HCT116 (cell line): ENCODE data around the gene AKR1B1. TPM values are rescaled to one million over a fixed set of nuclear protein-coding genes. Genes with fewer than 3 reads are reported as not detected.

Experiments used
- ATAC-seq: fragments of 200-7000 bp; cut with Tn5 transposase; 2 replicates; pipeline ENCODE4 v1.9.1; 2020; ENCODE audit warnings: mild to moderate bottlenecking, moderate library complexity
- BruUV-seq: library from RNA; stranded (reverse); fragments of 400-500 nt; replicated peaks from 2 replicates; lab custom pipeline; 2021; lab: Mats Ljungman, UMichigan
- CTCF ChIA-PET: fragments of 300-600 bp; sonication (Branson Sonifier 250); formaldehyde crosslinking; loops from one replicate; lab custom pipeline; 2021; ENCODE audit warnings: antibody characterized with exemption; lab: Charles Lee
- POLR2A ChIA-PET: fragments of 300-600, 350-600 bp; sonication (Branson Sonifier 250); formaldehyde crosslinking; loops from one replicate; lab custom pipeline; 2021; ENCODE audit warnings: antibody characterized with exemption; lab: Charles Lee
- RAD21 ChIA-PET, 2 experiments: fragments of 300-600 bp; sonication (Branson Sonifier 250); formaldehyde crosslinking; loops; one replicate each; lab custom pipeline; 2023; ENCODE audit warnings: low total read pairs in 2 of 2; ENCODE audit not compliant: uncharacterized antibody in 2 of 2, unreplicated experiment in 2 of 2, low non-redundant PET in 1 of 2; lab: Charles Lee
- DNase-seq: peaks from one replicate; pipeline ENCODE4 v3.0.0-alpha.2; 2010; ENCODE audit warnings: low read depth, low spot score
- H2AFZ ChIP-seq: fragments of 200-600 bp; shearing (Covaris generic), sonication (generic); 2 replicates; pipeline ENCODE4 v1.6.1; 2017; ENCODE audit warnings: low read depth, mixed run types, mixed read lengths, antibody characterized with exemption, low read length; ENCODE audit not compliant: poor library complexity, severe bottlenecking
- H3K27ac ChIP-seq: 2 replicates; pipeline ENCODE4 v1.5.1; 2012; ENCODE audit warnings: low read depth, low read length
- H3K27me3 ChIP-seq: fragments of 200-600 bp; sonication (generic); 2 replicates; pipeline ENCODE4 v1.6.1; 2016; ENCODE audit warnings: mixed run types, low read length, mixed read lengths; ENCODE audit not compliant: insufficient read depth
- H3K36me3 ChIP-seq, 2 experiments: fragments of 200-500 bp in 1 of 2; fragments of 200-600 bp in 1 of 2; sonication (Bioruptor generic) in 1 of 2; sonication (generic) in 1 of 2; 2 replicates each; pipeline versions ENCODE4 v1.5.1 to v1.6.1; 2014 to 2016; ENCODE audit warnings: low read length in 2 of 2, inconsistent platforms in 1 of 2, mixed read lengths in 1 of 2, mixed run types in 1 of 2; ENCODE audit not compliant: insufficient read depth in 2 of 2, control insufficient read depth in 1 of 2
- H3K4me1 ChIP-seq, 2 experiments: fragments of 200-600 bp in 1 of 2; sonication (generic) in 1 of 2; 2 replicates each; pipeline versions ENCODE4 v1.5.1 to v1.6.1; 2012 to 2017; ENCODE audit warnings: low read length in 2 of 2, inconsistent platforms in 1 of 2, mild to moderate bottlenecking in 1 of 2, mixed read lengths in 1 of 2, mixed run types in 1 of 2, moderate library complexity in 1 of 2; ENCODE audit not compliant: insufficient read depth in 2 of 2, control insufficient read depth in 1 of 2
- H3K4me2 ChIP-seq: fragments of 200-600 bp; sonication (generic); 2 replicates; pipeline ENCODE4 v1.6.1; 2017; ENCODE audit warnings: mixed run types, low read length, mixed read lengths
- H3K4me3 ChIP-seq, 2 experiments: fragments of 200-600 bp in 1 of 2; sonication (generic) in 1 of 2; replicated peaks in 1 of 2; 2 replicates each; pipeline ENCODE4 v1.5.1; 2011 to 2016; ENCODE audit warnings: low read length in 2 of 2, control low read depth in 1 of 2, low read depth in 1 of 2, mild to moderate bottlenecking in 1 of 2, mixed read lengths in 1 of 2, mixed run types in 1 of 2
- H3K79me2 ChIP-seq: fragments of 200-600 bp; sonication (generic); 2 replicates; pipeline ENCODE4 v1.6.1; 2017; ENCODE audit warnings: mild to moderate bottlenecking, mixed run types, low read length, moderate library complexity, mixed read lengths; ENCODE audit not compliant: insufficient read depth
- H3K9ac ChIP-seq: fragments of 200-600 bp; sonication (generic); 2 replicates; pipeline ENCODE4 v1.6.1; 2016; ENCODE audit warnings: low read length, mixed read lengths
- H3K9me2 ChIP-seq: fragments of 200-600 bp; sonication (generic), shearing (Covaris generic); 2 replicates; pipeline ENCODE4 v1.6.1; 2017; ENCODE audit warnings: mixed run types, mild to moderate bottlenecking, moderate library complexity; ENCODE audit not compliant: insufficient read depth
- H3K9me3 ChIP-seq, 2 experiments: fragments of 200-500 bp in 1 of 2; fragments of 200-600 bp in 1 of 2; sonication (Bioruptor generic) in 1 of 2; sonication (generic) in 1 of 2; 2 replicates each; pipeline ENCODE4 v1.6.1; 2014 to 2017; ENCODE audit warnings: low read length in 2 of 2, mixed read lengths in 2 of 2, inconsistent platforms in 1 of 2, low read depth in 1 of 2, mild to moderate bottlenecking in 1 of 2, mixed run types in 1 of 2, moderate library complexity in 1 of 2; ENCODE audit not compliant: control insufficient read depth in 1 of 2, insufficient read depth in 1 of 2
- H4K20me1 ChIP-seq: fragments of 200-600 bp; sonication (generic), shearing (Covaris generic); 2 replicates; pipeline ENCODE4 v1.6.1; 2017; ENCODE audit warnings: mixed run types, mild to moderate bottlenecking, moderate library complexity; ENCODE audit not compliant: insufficient read depth
- EGR1 ChIP-seq: IDR thresholded peaks from 2 replicates; pipeline ENCODE4 v1.6.1; 2012; ENCODE audit warnings: low read depth
- ELF1 ChIP-seq: IDR thresholded peaks from 2 replicates; pipeline ENCODE4 v1.6.1; 2012; ENCODE audit warnings: low read depth, borderline replicate concordance
- FOSL1 ChIP-seq: IDR thresholded peaks from 2 replicates; pipeline ENCODE4 v1.6.1; 2012; ENCODE audit warnings: low read depth
- RAD21 ChIP-seq: IDR thresholded peaks from 2 replicates; pipeline ENCODE4 v1.6.1; 2012; ENCODE audit warnings: low read depth, mild to moderate bottlenecking
- SP1 ChIP-seq: IDR thresholded peaks from 2 replicates; pipeline ENCODE4 v1.6.1; 2012; ENCODE audit warnings: low read depth
- SRF ChIP-seq: IDR thresholded peaks from 2 replicates; pipeline ENCODE4 v1.6.1; 2012; ENCODE audit warnings: low read depth
- TCF7L2 ChIP-seq: IDR thresholded peaks from 2 replicates; pipeline ENCODE4 v1.7.0; 2011; ENCODE audit warnings: borderline replicate concordance, inconsistent platforms; ENCODE audit not compliant: insufficient read depth, insufficient read length; ENCODE audit errors: extremely low read depth
- YY1 ChIP-seq: IDR thresholded peaks from 2 replicates; pipeline ENCODE4 v1.6.1; 2011; ENCODE audit warnings: low read length, low read depth, moderate library complexity, mild to moderate bottlenecking; ENCODE audit not compliant: insufficient replicate concordance; ENCODE audit errors: extremely low read depth
- ZNF274 ChIP-seq: fragments of 200-500 bp; sonication (Bioruptor generic); IDR thresholded peaks from 2 replicates; pipeline ENCODE4 v1.6.1; 2014; ENCODE audit warnings: mild to moderate bottlenecking, low read depth, low read length, inconsistent platforms
- intact Hi-C: fragments of 100-400 bp; cut with micrococcal nuclease; formaldehyde crosslinking; loops from 2 replicates; pipeline ENCODE4 v1.10.0; 2022
- total RNA-seq: library from RNA; stranded (reverse); gene quantifications from one replicate; pipeline ENCODE4 v1.2.1, GENCODE V29; 2021; ENCODE audit not compliant: unreplicated experiment
- TF ChIP-seq, protein P1 (sequence below): IDR thresholded peaks from 2 replicates; pipeline ENCODE4 v1.6.1; 2012

The AKR1B1 gene
- total RNA-seq, 1 experiment from 2014 or later: 56.8 TPM

DNA sequence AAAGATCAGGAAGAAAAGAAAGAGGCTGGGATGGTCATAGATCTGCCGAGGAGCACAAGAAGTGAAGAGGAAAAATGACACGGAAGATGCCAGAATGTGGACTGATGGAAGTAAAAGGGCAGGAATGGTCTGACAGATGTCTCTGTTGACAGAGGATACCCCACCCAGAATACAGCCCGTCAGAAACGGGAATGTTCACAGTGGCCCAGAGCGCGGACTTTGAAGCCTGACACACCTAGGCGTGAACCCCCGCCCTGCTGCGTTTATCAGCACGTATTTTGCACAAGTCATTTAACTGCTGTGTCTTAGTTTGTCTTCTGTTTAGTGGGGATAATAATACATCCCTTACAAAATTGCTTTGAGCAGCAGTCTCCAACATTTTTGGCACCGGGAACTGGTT is 27.1 kb downstream of the AKR1B1 start (continued):
- TF ChIP-seq, protein P1, sequence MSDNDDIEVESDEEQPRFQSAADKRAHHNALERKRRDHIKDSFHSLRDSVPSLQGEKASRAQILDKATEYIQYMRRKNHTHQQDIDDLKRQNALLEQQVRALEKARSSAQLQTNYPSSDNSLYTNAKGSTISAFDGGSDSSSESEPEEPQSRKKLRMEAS: no peak
- TF ChIP-seq YY1 (no peak), ZNF274 (no peak), SP1 (no peak), SRF (no peak)

DNA sequence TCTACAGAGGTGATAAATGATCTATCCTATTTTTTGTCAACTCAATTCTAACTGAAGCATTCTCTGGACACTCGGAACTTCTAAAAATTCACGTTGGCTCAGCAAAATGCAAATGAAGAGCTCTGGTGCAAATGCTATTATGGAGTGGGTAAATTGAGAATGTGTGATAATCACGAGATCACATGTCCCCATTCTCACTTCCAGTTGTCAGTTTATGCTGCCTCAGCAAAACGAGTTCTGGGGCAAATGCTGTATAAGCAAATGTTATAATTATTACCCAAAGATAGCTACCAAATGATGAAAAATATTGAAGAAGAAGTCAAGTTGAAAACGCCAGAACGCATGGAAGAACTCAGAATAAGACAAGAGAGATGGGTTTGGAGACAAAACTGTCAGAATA is 29.4 kb downstream of the AKR1B1 start:
- no peak overlapping the region for H3K4me3 ChIP-seq
- H3K4me1 ChIP-seq: peaks cover 6 to 16% of the 10 kb centered on the region in 2 experiments; a peak in 3 of 4 replicates
- ChIA-PET RAD21 (no interaction called here), POLR2A (no interaction called here), CTCF (interaction anchor here (1.2 to 1.4 kb wide), 2 partner anchors 85 to 118 kb away, joined by 4 to 6 read pairs; no protein-coding TSS in a partner anchor)
- no TSS peak for BruUV-seq
- no peak overlapping the region for H3K9ac ChIP-seq
- no peaks in the 10 kb centered on the region for H3K79me2 ChIP-seq
- intact Hi-C loops: loop anchor here (10.0 kb wide), 1 partner anchor 1725 kb away; no protein-coding TSS in a partner anchor
- no peaks in the 10 kb centered on the region for H3K27me3 ChIP-seq
- no peaks in the 10 kb centered on the region for H3K9me3 ChIP-seq
- no peak overlapping the region for H3K27ac ChIP-seq
- H3K9me2 ChIP-seq: no peaks in the 10 kb centered on the region
- H3K4me2 ChIP-seq: no peak overlapping the region
- no peaks in the 10 kb centered on the region for H3K36me3 ChIP-seq
- no peak for ATAC-seq
- no peak for DNase-seq
- no peak for TF ChIP-seq RAD21
- no peak for TF ChIP-seq YY1
- no peaks in the 10 kb centered on the region for H4K20me1 ChIP-seq
- H2AFZ ChIP-seq: no peak overlapping the region

DNA sequence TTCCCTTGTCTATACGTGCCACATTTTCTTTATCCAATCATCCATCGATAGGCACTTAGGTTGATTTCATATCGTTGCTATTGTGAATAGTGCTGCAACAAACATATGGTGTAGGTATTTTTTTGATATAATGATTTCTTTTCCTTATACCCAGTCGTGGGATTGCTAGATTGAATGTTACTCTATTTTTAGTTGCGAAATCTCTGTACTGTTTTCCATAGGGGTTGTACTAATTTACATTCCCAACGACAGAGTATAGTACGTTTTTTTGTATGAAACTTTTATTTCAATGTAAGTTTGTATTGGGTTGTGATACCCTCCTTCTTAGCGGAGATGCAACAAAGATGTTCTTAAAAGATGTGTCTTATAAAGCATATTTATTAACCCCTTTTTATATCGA is 30.0 kb downstream of the AKR1B1 start:
- Histone ChIP-seq H3K4me1 (peaks cover 6 to 16% of the 10 kb centered on the region in 2 experiments; a peak in 3 of 4 replicates), H3K27ac (no peak overlapping the region), H2AFZ (no peak overlapping the region), H3K36me3 (no peaks in the 10 kb centered on the region), H3K4me3 (no peak overlapping the region), H3K9ac (no peak overlapping the region), H4K20me1 (no peaks in the 10 kb centered on the region), H3K9me3 (no peaks in the 10 kb centered on the region), H3K9me2 (no peaks in the 10 kb centered on the region), H3K27me3 (no peaks in the 10 kb centered on the region), H3K79me2 (no peaks in the 10 kb centered on the region), H3K4me2 (no peak overlapping the region)
- ATAC-seq (no peak), DNase-seq (no peak)
- RAD21 ChIA-PET: no interaction called here
- POLR2A ChIA-PET: no interaction called here
- no peak for TF ChIP-seq EGR1
- TF ChIP-seq ELF1: no peak
- TF ChIP-seq ZNF274: no peak
- no peak for TF ChIP-seq FOSL1
- no peak for TF ChIP-seq TCF7L2
- CTCF ChIA-PET: no interaction called here
- intact Hi-C loops: loop anchor here (10.0 kb wide), 1 partner anchor 1724 kb away; no protein-coding TSS in a partner anchor
- BruUV-seq: no TSS peak
